Suprapubic skin (tissue), 4 donors: ENCODE data around the gene CA12. TPM values are rescaled to one million over a fixed set of nuclear protein-coding genes. Genes with fewer than 3 reads are reported as not detected.

Source experiments
- DNase-seq, 2 donors: peaks; one replicate each; pipeline ENCODE4 v3.0.0-alpha.2; 2019; ENCODE audit warnings: low spot score in 2 of 2
- H3K27ac ChIP-seq: fragments of 200-600 bp; sonication (generic); one replicate; pipeline ENCODE4 v1.5.1; 2019
- H3K27me3 ChIP-seq: fragments of 200-600 bp; sonication (generic); one replicate; pipeline ENCODE4 v1.5.1; 2019
- H3K36me3 ChIP-seq: fragments of 200-600 bp; sonication (generic); one replicate; pipeline ENCODE4 v1.5.1; 2019
- H3K4me1 ChIP-seq: fragments of 200-600 bp; sonication (generic); one replicate; pipeline ENCODE4 v1.5.1; 2019
- H3K4me3 ChIP-seq: fragments of 200-600 bp; sonication (generic); one replicate; pipeline ENCODE4 v1.5.1; 2019; ENCODE audit warnings: mild to moderate bottlenecking
- H3K9me3 ChIP-seq: fragments of 200-600 bp; sonication (generic); one replicate; pipeline ENCODE4 v1.5.1; 2019
- CTCF ChIP-seq, 2 donors: fragments of 200-600 bp in 1 of 2; fragments of 450-650 bp in 1 of 2; sonication (generic) in 1 of 2; IDR thresholded peaks; one replicate each; pipeline ENCODE4 v1.5.1; 2016 to 2019; ENCODE audit warnings: antibody characterized with exemption in 2 of 2, mild to moderate bottlenecking in 1 of 2, moderate library complexity in 1 of 2
- EP300 ChIP-seq: sonication (generic); formaldehyde crosslinking; IDR thresholded peaks from one replicate; pipeline ENCODE4 v1.6.1; 2017; ENCODE audit warnings: antibody characterized with exemption
- POLR2A ChIP-seq, 2 donors: fragments of 450-650 bp; IDR thresholded peaks; one replicate each; pipeline ENCODE4 v1.6.1; 2017; ENCODE audit warnings: antibody characterized with exemption in 2 of 2, mild to moderate bottlenecking in 2 of 2, moderate library complexity in 2 of 2
- POLR2AphosphoS5 ChIP-seq, 3 donors: sonication (generic); formaldehyde crosslinking; IDR thresholded peaks; one replicate each; pipeline ENCODE4 v1.6.1; 2017; ENCODE audit warnings: antibody characterized with exemption in 3 of 3
- WGBS: methylation state at CpG from one replicate; pipeline ENCODE4 v1.1.5; 2018; 5-methylcytosine and 5-hydroxymethylcytosine counted together
- total RNA-seq, 4 donors: library from RNA; depleted of rRNA; stranded (reverse); fragments of >200 nt; gene quantifications; one replicate each; pipeline ENCODE4 v1.1.0, GENCODE V29; 2016

CA12 gene
- total RNA-seq, 4 donors from 2014 or later: 292 to 338 (median 317) TPM

GRCh38 chr15:63387748-63388493 lies 6.3 kb upstream of the CA12 start:
- no peak for TF ChIP-seq POLR2A (IDR thresholded peaks at IDR 0.05)
- TF ChIP-seq POLR2AphosphoS5 (IDR thresholded peaks at IDR 0.05): no peak
- TF ChIP-seq EP300: no peak
- TF ChIP-seq CTCF (IDR thresholded peaks at IDR 0.05): no peak
- Histone ChIP-seq H3K27me3 (no peaks in the 10 kb centered on the region), H3K36me3 (no peaks in the 10 kb centered on the region), H3K4me1 (peaks cover 16% of the 10 kb centered on the region), H3K4me3 (no peak overlapping the region), H3K9me3 (no peaks in the 10 kb centered on the region), H3K27ac (no peak overlapping the region)
- no peak for DNase-seq
- WGBS: 77% methylated on average over 11 of the region's 11 CpGs

DNA sequence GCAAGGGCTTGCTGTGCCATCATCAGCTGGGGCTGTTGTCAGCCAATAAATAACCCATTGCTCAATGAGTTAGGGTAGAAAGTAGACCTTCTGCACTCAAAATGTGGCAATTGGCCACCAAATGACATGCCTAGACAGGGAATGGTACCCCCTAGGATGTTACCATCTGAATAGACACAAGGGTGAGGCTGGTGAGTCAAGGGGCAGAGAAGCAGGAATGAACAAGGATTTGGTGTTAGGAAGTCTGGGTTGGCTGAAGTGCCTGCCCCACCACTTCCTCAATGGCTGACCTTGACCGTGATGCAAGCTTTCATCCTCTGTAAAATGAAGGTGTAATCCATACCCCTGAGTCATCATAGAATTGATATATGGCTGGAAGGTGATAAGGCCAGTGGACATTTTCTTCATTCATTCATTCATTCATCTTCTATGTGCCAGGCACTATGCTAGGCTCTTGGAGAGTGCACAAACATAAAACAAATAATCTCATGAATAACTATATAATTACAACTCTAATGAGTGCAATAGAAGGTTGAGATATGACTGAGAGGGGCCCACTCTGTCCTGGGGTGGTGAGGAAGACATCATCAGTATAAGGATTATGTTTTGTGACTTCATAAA lies 4.4 kb upstream of the CA12 start:
- Histone ChIP-seq H3K27me3 (no peaks in the 10 kb centered on the region), H3K27ac (no peak overlapping the region), H3K9me3 (no peaks in the 10 kb centered on the region), H3K36me3 (no peaks in the 10 kb centered on the region), H3K4me3 (no peak overlapping the region), H3K4me1 (peaks cover 24% of the 10 kb centered on the region)
- WGBS: 79% methylated on average over 1 of the region's 1 CpG
- no peak for DNase-seq
- TF ChIP-seq CTCF (IDR thresholded peaks at IDR 0.05) (no peak), EP300 (no peak), POLR2A (IDR thresholded peaks at IDR 0.05) (no peak), POLR2AphosphoS5 (IDR thresholded peaks at IDR 0.05) (no peak)

- Histone ChIP-seq H3K36me3 (no peaks in the 10 kb centered on the region), H3K27ac (no peak overlapping the region), H3K4me3 (no peak overlapping the region), H3K4me1 (peaks cover 25% of the 10 kb centered on the region), H3K27me3 (no peaks in the 10 kb centered on the region), H3K9me3 (no peaks in the 10 kb centered on the region)
- TF ChIP-seq CTCF (IDR thresholded peaks at IDR 0.05) (no peak), EP300 (no peak), POLR2AphosphoS5 (IDR thresholded peaks at IDR 0.05) (no peak), POLR2A (IDR thresholded peaks at IDR 0.05) (no peak)
- DNase-seq: no peak
- WGBS: 70% methylated on average over 2 of the region's 2 CpGs
These were observed 3.3 kb upstream of the CA12 start for GRCh38 chr15:63384906-63385305.

- TF ChIP-seq POLR2AphosphoS5 (IDR thresholded peaks at IDR 0.05): no peak
- TF ChIP-seq CTCF (IDR thresholded peaks at IDR 0.05): no peak
- no peak for TF ChIP-seq EP300
- no peak for TF ChIP-seq POLR2A (IDR thresholded peaks at IDR 0.05)
- H3K9me3 ChIP-seq: no peaks in the 10 kb centered on the region
- H3K4me1 ChIP-seq: peaks cover 30% of the 10 kb centered on the region
- 89% methylated on average over 10 of the region's 10 CpGs for WGBS
- DNase-seq: no peak
- no peak overlapping the region for H3K4me3 ChIP-seq
- no peaks in the 10 kb centered on the region for H3K27me3 ChIP-seq
- no peak overlapping the region for H3K27ac ChIP-seq
- no peaks in the 10 kb centered on the region for H3K36me3 ChIP-seq
These were observed 1.5 kb upstream of the CA12 start for GRCh38 chr15:63382966-63383710.

DNA sequence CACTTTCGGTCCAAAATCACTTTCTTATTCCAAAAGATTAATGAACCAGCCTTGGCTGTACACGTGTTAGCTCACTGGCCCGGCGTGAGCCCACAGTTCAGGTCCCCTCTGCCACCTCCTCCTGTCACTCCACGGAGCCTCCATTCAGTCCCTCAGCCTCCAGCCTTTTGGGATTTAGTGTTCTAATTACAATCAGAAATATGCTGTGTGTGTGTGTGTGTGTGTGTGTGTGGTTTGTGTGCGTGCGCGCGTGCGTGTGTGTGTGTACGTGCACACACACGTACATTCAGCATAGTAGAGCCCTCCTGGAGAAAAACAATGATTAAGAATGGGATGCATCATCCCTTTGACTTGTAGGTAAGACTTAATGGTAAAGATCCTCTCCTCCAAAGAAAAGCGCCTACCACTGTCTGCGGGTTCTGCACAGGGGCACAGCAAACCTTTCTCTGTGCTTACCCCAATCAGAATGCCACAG lies 801 bp downstream of the CA12 start:
- Histone ChIP-seq H3K27me3 (no peaks in the 10 kb centered on the region), H3K4me1 (peaks cover 37% of the 10 kb centered on the region), H3K27ac (peak overlapping the region; percentile 71), H3K4me3 (peak overlapping the region; percentile 59), H3K9me3 (no peaks in the 10 kb centered on the region), H3K36me3 (no peaks in the 10 kb centered on the region)
- DNase-seq: no peak
- 36% methylated on average over 14 of the region's 14 CpGs for WGBS
- TF ChIP-seq POLR2AphosphoS5 (IDR thresholded peaks at IDR 0.05): no peak
- no peak for TF ChIP-seq CTCF (IDR thresholded peaks at IDR 0.05)
- no peak for TF ChIP-seq EP300
- no peak for TF ChIP-seq POLR2A (IDR thresholded peaks at IDR 0.05)
